Stimulated activated CD8-positive, alpha-beta memory T cell treated with anti-CD3 and anti-CD28 coated beads, Interleukin-4, amount 100 ng/mL, for 4 hours (primary cell): Measurements from ENCODE around the gene CASKIN1.
"Not testable (repeated sequence)": the region's sequence is repeated elsewhere in the genome, so short reads cannot be mapped to it uniquely, and the experiment has no call there.

Experiments used
- DNase-seq, 2 donors: peaks; one replicate each; pipeline ENCODE4 v3.0.0-alpha.2; 2020; ENCODE audit warnings: low read depth in 2 of 2, low spot score in 1 of 2

Gene CASKIN1

GRCh38 chr16:2211923-2212347, 15.5 kb upstream of the CASKIN1 start:
- DNase-seq, result no peak

GRCh38 chr16:2210386-2211365, 14.3 kb upstream of the CASKIN1 start, which contains the start of gene BRICD5:
Gene BRICD5, minus strand, starts transcription at chr16:2210863. Its CDS starts 30 bp downstream, at chr16:2210833.
- DNase-seq, result no peak

- no peak for DNase-seq
Measured at GRCh38 chr16:2210009-2210332, 13.6 kb upstream of the CASKIN1 start.

GRCh38 chr16:2209258-2210008, 13.0 kb upstream of the CASKIN1 start:
- DNase-seq, result no peak

GRCh38 chr16:2208772-2209171, 12.4 kb upstream of the CASKIN1 start:
- DNase-seq, result no peak

- DNase-seq, result no peak
Measured at GRCh38 chr16:2208308-2208707, 11.9 kb upstream of the CASKIN1 start.

- DNase-seq, result no peak
Measured at GRCh38 chr16:2207872-2208271, 11.5 kb upstream of the CASKIN1 start.

GRCh38 chr16:2206780-2207433, 10.5 kb upstream of the CASKIN1 start:
- DNase-seq, result no peak

- DNase-seq, result no peak
Measured at GRCh38 chr16:2206420-2206779, 10.0 kb upstream of the CASKIN1 start.

GRCh38 chr16:2205967-2206313, 9.5 kb upstream of the CASKIN1 start:
- no peak for DNase-seq

GRCh38 chr16:2205104-2205966, 8.9 kb upstream of the CASKIN1 start, which contains the start of gene MLST8:
Gene MLST8, plus strand, starts transcription at chr16:2205454. Its CDS starts 632 bp downstream, at chr16:2206086.
- peak; percentile 75 for DNase-seq

GRCh38 chr16:2204416-2205103, 8.2 kb upstream of the CASKIN1 start:
- DNase-seq, result no peak

GRCh38 chr16:2203119-2203688, 6.8 kb upstream of the CASKIN1 start:
- not testable (repeated sequence) for DNase-seq

- DNase-seq, result no peak
Measured at GRCh38 chr16:2200313-2200712, 3.9 kb upstream of the CASKIN1 start.

GRCh38 chr16:2199621-2200139, 3.3 kb upstream of the CASKIN1 start:
- no peak for DNase-seq

GRCh38 chr16:2199095-2199494, 2.7 kb upstream of the CASKIN1 start:
- DNase-seq, result no peak

GRCh38 chr16:2198283-2198682, 1.9 kb upstream of the CASKIN1 start:
- no peak for DNase-seq

GRCh38 chr16:2197765-2198164, 1.4 kb upstream of the CASKIN1 start:
- no peak for DNase-seq

- no peak for DNase-seq
Measured at GRCh38 chr16:2196981-2197511, 641 bp upstream of the CASKIN1 start.
